H1 (cell line): ENCODE measurements around the gene DHRS1. TPM values are rescaled to one million over a fixed set of nuclear protein-coding genes. Genes with fewer than 3 reads are reported as not detected.

Source experiments
- BACH1 ChIP-seq: IDR thresholded peaks from 2 replicates; pipeline ENCODE4 v1.6.1; 2012; ENCODE audit warnings: low read length, improper control_type of control experiment
- EP300 ChIP-seq, 2 experiments: IDR thresholded peaks; 1 replicate in 1 of 2; 2 replicates in 1 of 2; pipeline ENCODE4 v1.6.1; 2011 to 2012; ENCODE audit warnings: low read depth in 2 of 2, low read length in 2 of 2, mild to moderate bottlenecking in 2 of 2, borderline replicate concordance in 1 of 2, inconsistent platforms in 1 of 2, moderate library complexity in 1 of 2
- MAFK ChIP-seq: IDR thresholded peaks from 2 replicates; pipeline ENCODE4 v1.6.1; 2012; ENCODE audit warnings: low read depth, mild to moderate bottlenecking, improper control_type of control experiment, low read length
- SUZ12 ChIP-seq: fragments of 200-600 bp; sonication (generic); IDR thresholded peaks from 2 replicates; pipeline ENCODE4 v1.6.1; 2012; ENCODE audit warnings: mild to moderate bottlenecking, inconsistent platforms, low read length, moderate library complexity, mixed read lengths
- TBP ChIP-seq: IDR thresholded peaks from 2 replicates; pipeline ENCODE4 v1.6.1; 2011; ENCODE audit warnings: low read depth, low read length, improper control_type of control experiment
- polyA plus RNA-seq, 7 experiments: library from polyadenylated mRNA; depleted of rRNA in 3 of 7; stranded (reverse) in 5 of 7; unstranded in 2 of 7; fragments of >200 nt in 5 of 7; fragments of 200-250 nt in 2 of 7; gene quantifications; 1 replicate in 5 of 7; 2 replicates in 1 of 7; 4 replicates in 1 of 7; pipeline versions ENCODE4 v1.2.1 to v1.2.3, GENCODE V29; 2011 to 2013; ENCODE audit warnings: missing spikeins in 2 of 7, mixed read lengths in 2 of 7
- total RNA-seq: library from RNA; stranded (reverse); fragmentation: NEBNext Ultra II Directional; extraction: Animal tissue kit (Norgen Biotek cat#: 25700); gene quantifications from 2 replicates; pipeline ENCODE4 v1.2.1, GENCODE V29; 2021

Gene DHRS1
- total and polyA plus RNA-seq, 2 of the 8 experiments (the other 6 are each of a cell fraction or from before 2014, with no cell fraction given), result 8.8 to 31.7 TPM

DNA sequence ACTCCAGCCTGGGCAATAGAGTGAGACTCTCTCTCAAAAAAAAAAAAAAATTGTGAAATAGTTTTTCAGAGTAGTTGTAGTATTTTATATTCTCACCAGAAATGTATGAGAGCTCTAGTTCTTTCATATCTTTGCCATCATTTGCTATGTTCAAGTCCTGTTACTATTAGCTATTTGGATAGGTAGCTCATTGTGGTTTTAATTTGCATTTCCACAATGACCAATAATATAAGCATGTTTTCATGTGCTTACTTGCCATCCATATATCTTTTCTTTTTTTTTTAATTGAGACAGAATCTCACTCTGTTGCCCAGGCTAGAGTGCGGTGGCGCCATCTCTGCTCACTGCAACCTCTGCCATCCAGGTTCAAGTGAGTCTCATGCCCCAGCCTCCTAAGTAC, 48.6 kb upstream of the DHRS1 start (continued):
- TF ChIP-seq BACH1 (no peak), EP300 (IDR thresholded peaks at IDR 0.05; ENCODE audit: borderline replicate concordance in 1 of 2, low read depth in 2 of 2, low read length in 2 of 2) (no peak), TBP (no peak), MAFK (no peak), SUZ12 (no peak)
